A549 (cell line): ENCODE measurements around the gene AKR1A1. TPM values are rescaled to one million over a fixed set of nuclear protein-coding genes. Genes with fewer than 3 reads are reported as not detected.

ENCODE experiments used
- ATAC-seq, 2 experiments: fragments of 200-7000 bp in 1 of 2; fragments of >200 bp in 1 of 2; cut with Nextera tagmentation in 1 of 2; cut with Tn5 transposase in 1 of 2; 3 replicates each; pipeline versions ENCODE4 v1.8.0 to v1.9.1; 2018 to 2020; ENCODE audit warnings: mild to moderate bottlenecking in 1 of 2, moderate library complexity in 1 of 2
- CTCF ChIA-PET: fragments of 300-600 bp; sonication (Branson Sonifier 250); formaldehyde crosslinking; extraction: SDS; loops from one replicate; lab custom pipeline; 2021; ENCODE audit warnings: antibody characterized with exemption, inconsistent platforms; lab: Yijun Ruan, JAX
- POLR2A ChIA-PET: fragments of 350-600 bp; formaldehyde crosslinking; extraction: SDS; loops from one replicate; lab custom pipeline; 2021; ENCODE audit warnings: antibody characterized with exemption, inconsistent platforms; lab: Yijun Ruan, JAX
- DNase-seq, 2 experiments: peaks; one replicate each; pipeline versions ENCODE4 v3.0.0 to v3.0.0-alpha.2; 2011 to 2016; ENCODE audit warnings: low read depth in 1 of 2, low spot score in 1 of 2
- FAIRE-seq: peaks from 2 replicates; lab custom pipeline; 2011; peaks lifted over from hg19 to GRCh38; lab: Jason Lieb, UNC
- H3K27ac ChIP-seq, 2 experiments: fragments of >200 bp; sonication (Bioruptor Twin); formaldehyde crosslinking; 3 replicates each; pipeline ENCODE4 v1.5.1; 2016 to 2017
- H3K4me1 ChIP-seq: fragments of >200 bp; sonication (Bioruptor Twin); formaldehyde crosslinking; 3 replicates; pipeline ENCODE4 v1.6.1; 2016
- H3K4me2 ChIP-seq: fragments of >200 bp; sonication (Bioruptor Twin); formaldehyde crosslinking; 3 replicates; pipeline ENCODE4 v1.6.1; 2016
- H3K4me3 ChIP-seq: fragments of >200 bp; sonication (Bioruptor Twin); formaldehyde crosslinking; 3 replicates; pipeline ENCODE4 v1.5.1; 2016
- H3K9me3 ChIP-seq: fragments of >200 bp; sonication (Bioruptor Twin); formaldehyde crosslinking; 3 replicates; pipeline ENCODE4 v1.6.1; 2016
- BCL3 ChIP-seq: fragments of >200 bp; sonication (Bioruptor Twin); formaldehyde crosslinking; IDR thresholded peaks from 3 replicates; pipeline ENCODE4 v1.6.1; 2016
- BHLHE40 ChIP-seq: IDR thresholded peaks from 2 replicates; pipeline ENCODE4 v1.6.1; 2012; ENCODE audit warnings: low read depth, low read length, inconsistent platforms
- EHF ChIP-seq: fragments of 250-450 bp; sonication (Bioruptor Pico); IDR thresholded peaks from 2 replicates; pipeline ENCODE4 v1.5.0; 2020; ENCODE audit warnings: mild to moderate bottlenecking
- EHMT2 ChIP-seq: fragments of 200-600 bp; sonication (generic); IDR thresholded peaks from 2 replicates; pipeline ENCODE4 v1.6.1; 2016; ENCODE audit warnings: antibody characterized with exemption, low read depth, mild to moderate bottlenecking, moderate library complexity
- ELK1 ChIP-seq: fragments of 150-350 bp; IDR thresholded peaks from 2 replicates; pipeline ENCODE4 v1.6.1; 2014; ENCODE audit warnings: low read depth, mild to moderate bottlenecking, low read length
- ESRRA ChIP-seq: fragments of 150-350 bp; IDR thresholded peaks from 2 replicates; pipeline ENCODE4 v1.6.1; 2014; ENCODE audit warnings: mild to moderate bottlenecking, low read length, borderline replicate concordance
- FOXS1 ChIP-seq: fragments of 250-450 bp; sonication (Bioruptor Pico); IDR thresholded peaks from 2 replicates; pipeline ENCODE4 v1.5.0; 2020; ENCODE audit warnings: mild to moderate bottlenecking, moderate library complexity
- KDM5A ChIP-seq: fragments of 200-600 bp; sonication (generic); IDR thresholded peaks from 2 replicates; pipeline ENCODE4 v1.6.1; 2016; ENCODE audit warnings: antibody characterized with exemption, mild to moderate bottlenecking
- PBX3 ChIP-seq: IDR thresholded peaks from 2 replicates; pipeline ENCODE4 v1.6.1; 2012
- RAD21 ChIP-seq, 2 experiments: fragments of >200 bp in 1 of 2; sonication (Bioruptor Twin) in 1 of 2; formaldehyde crosslinking in 1 of 2; IDR thresholded peaks in 1 of 2; conservative IDR thresholded peaks in 1 of 2; 2 replicates in 1 of 2; 3 replicates in 1 of 2; pipeline ENCODE4 v1.6.1; 2012 to 2018; ENCODE audit warnings: inconsistent platforms in 1 of 2
- RARB ChIP-seq: fragments of 250-450 bp; sonication (Bioruptor Pico); IDR thresholded peaks from 2 replicates; pipeline ENCODE4 v1.8.0; 2021; ENCODE audit warnings: mild to moderate bottlenecking, moderate library complexity
- RCOR1 ChIP-seq: fragments of 150-350 bp; IDR thresholded peaks from 2 replicates; pipeline ENCODE4 v1.6.1; 2014; ENCODE audit warnings: antibody characterized with exemption, low read length, low read depth
- RFX5 ChIP-seq: fragments of 450-650 bp; IDR thresholded peaks from 2 replicates; pipeline ENCODE4 v1.7.1; 2014; ENCODE audit warnings: antibody characterized with exemption, mild to moderate bottlenecking, moderate library complexity
- SMC3 ChIP-seq: fragments of >200 bp; sonication (Bioruptor Twin); formaldehyde crosslinking; IDR thresholded peaks from 3 replicates; pipeline ENCODE4 v1.6.1; 2018; ENCODE audit warnings: inconsistent platforms
- SREBF2 ChIP-seq: fragments of 450-650 bp; IDR thresholded peaks from 2 replicates; pipeline ENCODE4 v1.6.1; 2014; ENCODE audit warnings: mild to moderate bottlenecking, moderate library complexity
- TP53 ChIP-seq: fragments of 250-450 bp; sonication (Bioruptor Pico); IDR thresholded peaks from 2 replicates; pipeline ENCODE4 v1.5.0; 2021; ENCODE audit warnings: mild to moderate bottlenecking, moderate library complexity
- WGBS: methylation state at CpG from one replicate; pipeline ENCODE4 v1.1.6; 2017; ENCODE audit errors: missing lambda C conversion rate; 5-methylcytosine and 5-hydroxymethylcytosine counted together
- polyA plus RNA-seq, 4 experiments: library from polyadenylated mRNA; depleted of rRNA in 3 of 4; stranded (reverse); fragments of >200 nt; fragmentation: RNase III in 1 of 4; extraction: RNeasy Plus Mini Kit Qiagen cat#74134 plus additional on column Dnase treatment in 1 of 4; gene quantifications; 2 replicates in 3 of 4; 3 replicates in 1 of 4; pipeline ENCODE4 v1.2.3, GENCODE V29; 2011 to 2017
- small RNA-seq, 6 experiments: library from RNA; depleted of rRNA; stranded (forward); fragments of <200 nt; gene quantifications; one replicate each; pipeline ENCODE3, GENCODE V24; 2012
- TF ChIP-seq, protein P1 (sequence below): fragments of 450-650 bp; IDR thresholded peaks from 2 replicates; pipeline ENCODE4 v1.6.1; 2014; ENCODE audit warnings: antibody characterized with exemption
- TF ChIP-seq, protein P2 (sequence below): fragments of >200 bp; sonication (Bioruptor Twin); formaldehyde crosslinking; IDR thresholded peaks from 2 replicates; pipeline ENCODE4 v1.6.1; 2016

AKR1A1 gene
- polyA plus RNA-seq, 2 of the 4 experiments (the other 2 are of a cell fraction) = 89.0 to 110 TPM

DNA sequence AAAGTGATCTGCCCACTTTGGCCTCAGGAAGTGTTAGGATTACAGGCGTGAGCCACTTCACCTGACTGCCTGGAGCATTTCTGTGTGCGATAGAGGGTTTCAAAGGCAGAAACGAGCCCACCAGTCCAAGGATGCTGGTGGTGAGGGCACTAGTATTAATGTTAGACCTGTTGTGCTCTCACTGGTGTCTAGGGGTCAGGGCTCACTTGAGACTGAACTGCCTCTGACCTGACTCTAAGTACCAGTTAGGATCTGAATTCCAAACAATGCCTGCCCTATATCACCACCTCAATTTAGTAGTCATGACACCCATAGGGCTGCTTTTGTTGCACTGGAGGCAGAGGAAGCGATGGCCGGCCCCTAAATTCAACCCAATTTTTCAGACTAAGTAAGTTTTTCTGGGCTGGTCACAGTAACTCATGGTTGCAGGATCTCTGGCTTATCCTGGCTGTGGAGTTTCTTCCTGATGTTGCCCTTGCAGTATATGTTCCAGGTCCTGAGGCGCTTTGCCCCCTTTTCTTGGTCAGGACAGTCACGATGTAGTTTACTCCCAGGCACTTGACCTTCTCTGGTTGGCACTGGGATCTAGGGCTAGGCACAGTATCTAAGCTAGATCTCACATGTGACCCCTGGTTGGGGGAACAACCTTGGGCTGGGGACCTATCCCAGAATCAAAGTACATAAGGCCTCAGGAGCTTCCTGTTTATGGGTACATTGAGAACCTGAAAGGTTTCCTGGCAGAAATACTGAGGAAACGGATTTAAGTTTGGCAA lies 68.7 kb downstream of the AKR1A1 start:
- DNase-seq = no peak
- CTCF ChIA-PET = no interaction called here

More for the DNA sequence above, 68.7 kb downstream of the AKR1A1 start:
- H3K4me2 ChIP-seq = no peak overlapping the region
- no peak overlapping the region for H3K4me3 ChIP-seq
- H3K27ac ChIP-seq = no peak overlapping the region
- FAIRE-seq (no peak), ATAC-seq (no peak; a peak in 1 of 6 replicates)
- POLR2A ChIA-PET = interaction anchor here (0.6 kb wide), 1 partner anchor 316 kb away, joined by 3 read pairs; no protein-coding TSS in a partner anchor
- no peaks in the 10 kb centered on the region for H3K9me3 ChIP-seq
- no peaks in the 10 kb centered on the region for H3K4me1 ChIP-seq
- 71% methylated on average over 8 of the region's 8 CpGs for WGBS
- TF ChIP-seq RARB (CRISPR knock-in tag) (no peak), ESRRA (no peak), RFX5 (no peak), SREBF2 (no peak), BCL3 (no peak), RCOR1 (no peak), EHF (no peak), SMC3 (no peak), BHLHE40 (no peak), PBX3 (no peak), TP53 (CRISPR knock-in tag) (no peak), ELK1 (no peak), KDM5A (no peak), RAD21 (conservative IDR thresholded peaks at IDR 0.05 in 1 of 2, IDR thresholded peaks at IDR 0.05 in 1 of 2) (no peak), EHMT2 (no peak), FOXS1 (no peak)
- TF ChIP-seq, protein P1, sequence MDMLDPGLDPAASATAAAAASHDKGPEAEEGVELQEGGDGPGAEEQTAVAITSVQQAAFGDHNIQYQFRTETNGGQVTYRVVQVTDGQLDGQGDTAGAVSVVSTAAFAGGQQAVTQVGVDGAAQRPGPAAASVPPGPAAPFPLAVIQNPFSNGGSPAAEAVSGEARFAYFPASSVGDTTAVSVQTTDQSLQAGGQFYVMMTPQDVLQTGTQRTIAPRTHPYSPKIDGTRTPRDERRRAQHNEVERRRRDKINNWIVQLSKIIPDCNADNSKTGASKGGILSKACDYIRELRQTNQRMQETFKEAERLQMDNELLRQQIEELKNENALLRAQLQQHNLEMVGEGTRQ = no peak
- TF ChIP-seq, protein P2, sequence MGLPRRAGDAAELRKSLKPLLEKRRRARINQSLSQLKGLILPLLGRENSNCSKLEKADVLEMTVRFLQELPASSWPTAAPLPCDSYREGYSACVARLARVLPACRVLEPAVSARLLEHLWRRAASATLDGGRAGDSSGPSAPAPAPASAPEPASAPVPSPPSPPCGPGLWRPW = no peak

Small RNA genes lying within 50 kb of the gene (small RNA-seq; reads per million reads assigned to genes)
- gene AL355480.1 (0 reads per million in 6 experiments), gene AL355480.2 (0 reads per million in 6 experiments), gene AL355480.3 (0 reads per million in 6 experiments), gene AL355480.4 (0 reads per million in 6 experiments)

Other genes starting within 250 kb of the AKR1A1 start
- 0.80 and 0.91 TPM in 2 replicates for gene HPDL, start 223.9 kb upstream of the AKR1A1 start, polyA plus RNA-seq (2011; rRNA removed)
- gene HPDL, start 223.9 kb upstream of the AKR1A1 start, polyA plus RNA-seq (2017; fragmentation: RNase III; extraction: RNeasy Plus Mini Kit Qiagen cat#74134 plus additional on column Dnase treatment) = 2.8 to 3.8 TPM (median 2.8 TPM) in 3 replicates
- gene TOE1, start 210.7 kb upstream of the AKR1A1 start, polyA plus RNA-seq (2011; rRNA removed) = 13.3 and 14.9 TPM in 2 replicates
- gene TOE1, start 210.7 kb upstream of the AKR1A1 start, polyA plus RNA-seq (2017; fragmentation: RNase III; extraction: RNeasy Plus Mini Kit Qiagen cat#74134 plus additional on column Dnase treatment) = 13.7 to 16.3 TPM (median 15.8 TPM) in 3 replicates
- gene MUTYH, start 210.4 kb upstream of the AKR1A1 start, polyA plus RNA-seq (2011; rRNA removed) = 9.0 and 9.4 TPM in 2 replicates
- gene MUTYH, start 210.4 kb upstream of the AKR1A1 start, polyA plus RNA-seq (2017; fragmentation: RNase III; extraction: RNeasy Plus Mini Kit Qiagen cat#74134 plus additional on column Dnase treatment) = 12.4 to 15.2 TPM (median 12.6 TPM) in 3 replicates
- 0.48 and 0.58 TPM in 2 replicates for gene TESK2, start 59.7 kb upstream of the AKR1A1 start, polyA plus RNA-seq (2011; rRNA removed)
- gene TESK2, start 59.7 kb upstream of the AKR1A1 start, polyA plus RNA-seq (2017; fragmentation: RNase III; extraction: RNeasy Plus Mini Kit Qiagen cat#74134 plus additional on column Dnase treatment) = 0.22 to 0.28 TPM (median 0.26 TPM) in 3 replicates
- gene CCDC163, start 50.8 kb upstream of the AKR1A1 start, polyA plus RNA-seq (2011; rRNA removed) = 4.0 and 5.3 TPM in 2 replicates
- 1.8 to 2.6 TPM (median 2.4 TPM) in 3 replicates for gene CCDC163, start 50.8 kb upstream of the AKR1A1 start, polyA plus RNA-seq (2017; fragmentation: RNase III; extraction: RNeasy Plus Mini Kit Qiagen cat#74134 plus additional on column Dnase treatment)
- 2.3 and 2.7 TPM in 2 replicates for gene MMACHC, start 50.5 kb upstream of the AKR1A1 start, polyA plus RNA-seq (2011; rRNA removed)
- 3.0 to 4.0 TPM (median 3.6 TPM) in 3 replicates for gene MMACHC, start 50.5 kb upstream of the AKR1A1 start, polyA plus RNA-seq (2017; fragmentation: RNase III; extraction: RNeasy Plus Mini Kit Qiagen cat#74134 plus additional on column Dnase treatment)
- 2,329 and 2,391 TPM in 2 replicates for gene PRDX1, start 28.9 kb upstream of the AKR1A1 start, polyA plus RNA-seq (2011; rRNA removed)
- 2,513 to 2,709 TPM (median 2,555 TPM) in 3 replicates for gene PRDX1, start 28.9 kb upstream of the AKR1A1 start, polyA plus RNA-seq (2017; fragmentation: RNase III; extraction: RNeasy Plus Mini Kit Qiagen cat#74134 plus additional on column Dnase treatment)
- 101 and 139 TPM in 2 replicates for gene NASP, start 33.2 kb downstream of the AKR1A1 start, polyA plus RNA-seq (2011; rRNA removed)
- 262 to 273 TPM (median 272 TPM) in 3 replicates for gene NASP, start 33.2 kb downstream of the AKR1A1 start, polyA plus RNA-seq (2017; fragmentation: RNase III; extraction: RNeasy Plus Mini Kit Qiagen cat#74134 plus additional on column Dnase treatment)
- gene CCDC17, start 73.2 kb downstream of the AKR1A1 start, polyA plus RNA-seq (2011; rRNA removed) = 0.38 and 0.50 TPM in 2 replicates
- gene CCDC17, start 73.2 kb downstream of the AKR1A1 start, polyA plus RNA-seq (2017; fragmentation: RNase III; extraction: RNeasy Plus Mini Kit Qiagen cat#74134 plus additional on column Dnase treatment) = 0.26 to 0.66 TPM (median 0.49 TPM) in 3 replicates
- gene GPBP1L1, start 135.7 kb downstream of the AKR1A1 start, polyA plus RNA-seq (2011; rRNA removed) = 61.3 and 74.0 TPM in 2 replicates
- 47.7 to 50.9 TPM (median 50.5 TPM) in 3 replicates for gene GPBP1L1, start 135.7 kb downstream of the AKR1A1 start, polyA plus RNA-seq (2017; fragmentation: RNase III; extraction: RNeasy Plus Mini Kit Qiagen cat#74134 plus additional on column Dnase treatment)
- gene TMEM69, start 137.4 kb downstream of the AKR1A1 start, polyA plus RNA-seq (2011; rRNA removed) = 50.8 and 65.4 TPM in 2 replicates
- gene TMEM69, start 137.4 kb downstream of the AKR1A1 start, polyA plus RNA-seq (2017; fragmentation: RNase III; extraction: RNeasy Plus Mini Kit Qiagen cat#74134 plus additional on column Dnase treatment) = 21.6 to 23.1 TPM (median 22.7 TPM) in 3 replicates
- 9.7 and 11.9 TPM in 2 replicates for gene IPP, start 199.8 kb downstream of the AKR1A1 start, polyA plus RNA-seq (2011; rRNA removed)
- gene IPP, start 199.8 kb downstream of the AKR1A1 start, polyA plus RNA-seq (2017; fragmentation: RNase III; extraction: RNeasy Plus Mini Kit Qiagen cat#74134 plus additional on column Dnase treatment) = 5.7 to 7.6 TPM (median 7.3 TPM) in 3 replicates